WTC11 (cell line): ENCODE measurements around the gene PCDH9. TPM values are rescaled to one million over a fixed set of nuclear protein-coding genes. Genes with fewer than 3 reads are reported as not detected.

Experiments
- ATAC-seq: fragments of 200-7000 bp; cut with Tn5 transposase; 2 replicates; pipeline ENCODE4 v1.10.0; 2021; ENCODE audit warnings: mild to moderate bottlenecking, moderate library complexity
- CTCF ChIA-PET: fragments of 300-600 bp; sonication (Branson Sonifier 250); formaldehyde crosslinking; loops from one replicate; lab custom pipeline; 2021; ENCODE audit warnings: antibody characterized with exemption; lab: Charles Lee
- POLR2A ChIA-PET: fragments of 350-600 bp; sonication (Branson Sonifier 250); formaldehyde crosslinking; loops from one replicate; lab custom pipeline; 2021; ENCODE audit warnings: antibody characterized with exemption; lab: Charles Lee
- DNase-seq: peaks from one replicate; pipeline ENCODE4 v3.0.0; 2021; ENCODE audit warnings: low spot score
- H3K27ac Mint-ChIP-seq: 2 replicates; pipeline ENCODE4 v1.8.0; 2021; ENCODE audit warnings: mixed read lengths
- H3K27me3 Mint-ChIP-seq: 2 replicates; pipeline ENCODE4 v1.8.0; 2021; ENCODE audit warnings: low read depth, mild to moderate bottlenecking, moderate library complexity, mixed read lengths
- H3K36me3 Mint-ChIP-seq: 2 replicates; pipeline ENCODE4 v1.8.0; 2021; ENCODE audit warnings: mixed read lengths
- H3K4me1 Mint-ChIP-seq: 2 replicates; pipeline ENCODE4 v1.8.0; 2022; ENCODE audit warnings: mixed read lengths
- H3K4me3 Mint-ChIP-seq: 2 replicates; pipeline ENCODE4 v1.8.0; 2021; ENCODE audit warnings: mild to moderate bottlenecking, moderate library complexity, mixed read lengths
- H3K9me3 Mint-ChIP-seq: 2 replicates; pipeline ENCODE4 v1.8.0; 2021; ENCODE audit warnings: mixed read lengths
- AR ChIP-seq: fragments of 250-450 bp; sonication (Bioruptor Pico); IDR thresholded peaks from 2 replicates; pipeline ENCODE4 v1.9.0; 2021; ENCODE audit warnings: mild to moderate bottlenecking
- ARID4B ChIP-seq: sonication (generic); formaldehyde crosslinking; IDR thresholded peaks from 2 replicates; pipeline ENCODE4 v1.8.0; 2023; ENCODE audit warnings: missing genetic modification reagents, mild to moderate bottlenecking, borderline replicate concordance
- ELF4 ChIP-seq: sonication (generic); formaldehyde crosslinking; IDR thresholded peaks from 2 replicates; pipeline ENCODE4 v1.8.1; 2022; ENCODE audit warnings: low read depth, mild to moderate bottlenecking, moderate library complexity, missing genetic modification reagents
- ESRRA ChIP-seq: sonication (generic); formaldehyde crosslinking; IDR thresholded peaks from 2 replicates; pipeline ENCODE4 v1.8.1; 2022; ENCODE audit warnings: mild to moderate bottlenecking, missing genetic modification reagents, borderline replicate concordance
- FOXP4 ChIP-seq: sonication (generic); formaldehyde crosslinking; IDR thresholded peaks from 2 replicates; pipeline ENCODE4 v1.8.0; 2022; ENCODE audit warnings: mild to moderate bottlenecking, missing genetic modification reagents
- GRHL2 ChIP-seq: fragments of 250-450 bp; sonication (Bioruptor Pico); IDR thresholded peaks from 2 replicates; pipeline ENCODE4 v1.8.0; 2022; ENCODE audit warnings: mild to moderate bottlenecking, moderate library complexity; ENCODE audit not compliant: insufficient replicate concordance, severe bottlenecking
- HMGA2 ChIP-seq: fragments of 250-450 bp; sonication (Bioruptor Pico); IDR thresholded peaks from 2 replicates; pipeline ENCODE4 v1.4.0; 2021; ENCODE audit warnings: mild to moderate bottlenecking, moderate library complexity
- MXD4 ChIP-seq: fragments of 250-450 bp; sonication (Bioruptor Pico); IDR thresholded peaks from 2 replicates; pipeline ENCODE4 v1.8.0; 2021; ENCODE audit warnings: mild to moderate bottlenecking, moderate library complexity, borderline replicate concordance
- NFATC4 ChIP-seq: fragments of 250-450 bp; sonication (Bioruptor Pico); IDR thresholded peaks from 2 replicates; pipeline ENCODE4 v1.9.0; 2021; ENCODE audit warnings: mild to moderate bottlenecking
- NFYB ChIP-seq: sonication (generic); formaldehyde crosslinking; conservative IDR thresholded peaks from 2 replicates; pipeline ENCODE4 v1.8.0; 2022; ENCODE audit warnings: low read depth, missing genetic modification reagents
- OVOL2 ChIP-seq: fragments of 250-450 bp; sonication (Bioruptor Pico); IDR thresholded peaks from 2 replicates; pipeline ENCODE4 v1.9.0; 2021; ENCODE audit warnings: mild to moderate bottlenecking, borderline replicate concordance
- PREB ChIP-seq: sonication (generic); formaldehyde crosslinking; IDR thresholded peaks from 2 replicates; pipeline ENCODE4 v1.8.1; 2022; ENCODE audit warnings: mild to moderate bottlenecking, missing genetic modification reagents, moderate library complexity, borderline replicate concordance
- RELA ChIP-seq: sonication (generic); formaldehyde crosslinking; IDR thresholded peaks from 2 replicates; pipeline ENCODE4 v1.8.1; 2022; ENCODE audit warnings: missing genetic modification reagents, mild to moderate bottlenecking, borderline replicate concordance
- RORB ChIP-seq: fragments of 250-450 bp; sonication (Bioruptor Pico); IDR thresholded peaks from 2 replicates; pipeline ENCODE4 v1.9.0; 2021; ENCODE audit warnings: mild to moderate bottlenecking
- SP1 ChIP-seq: sonication (generic); formaldehyde crosslinking; conservative IDR thresholded peaks from 2 replicates; pipeline ENCODE4 v1.8.1; 2022; ENCODE audit warnings: missing genetic modification reagents
- ZNF232 ChIP-seq: sonication (generic); formaldehyde crosslinking; IDR thresholded peaks from 2 replicates; pipeline ENCODE4 v1.8.0; 2022; ENCODE audit warnings: mild to moderate bottlenecking, missing genetic modification reagents
- ZNF425 ChIP-seq: fragments of 250-450 bp; sonication (Bioruptor Pico); conservative IDR thresholded peaks from 2 replicates; pipeline ENCODE4 v1.9.0; 2021; ENCODE audit warnings: mild to moderate bottlenecking
- total RNA-seq: library from RNA; stranded (reverse); gene quantifications from 3 replicates; pipeline ENCODE4 v1.2.3, GENCODE V29; 2021

PCDH9 gene
- total RNA-seq, 1 experiment from 2014 or later: 0.48 TPM

- Mint-ChIP-seq H3K36me3 (no peaks in the 10 kb centered on the region), H3K27me3 (no peaks in the 10 kb centered on the region), H3K4me3 (no peak overlapping the region), H3K4me1 (peaks cover 8% of the 10 kb centered on the region), H3K27ac (no peak overlapping the region), H3K9me3 (no peaks in the 10 kb centered on the region)
- CTCF ChIA-PET: no interaction called here
- ATAC-seq (no peak), DNase-seq (no peak)
- POLR2A ChIA-PET: interaction anchor here (1.2 kb wide), 1 partner anchor 15 kb away, joined by 8 read pairs; no protein-coding TSS in a partner anchor
- TF ChIP-seq AR (CRISPR knock-in tag) (no peak), ESRRA (CRISPR knock-in tag) (no peak), NFATC4 (no peak), PREB (CRISPR knock-in tag) (no peak), RELA (no peak), HMGA2 (CRISPR knock-in tag) (no peak), ZNF425 (no peak), ZNF232 (CRISPR knock-in tag) (no peak), ELF4 (CRISPR knock-in tag) (no peak), OVOL2 (CRISPR knock-in tag) (no peak), SP1 (CRISPR knock-in tag) (no peak), GRHL2 (CRISPR knock-in tag) (no peak), NFYB (CRISPR knock-in tag) (no peak), FOXP4 (CRISPR knock-in tag) (no peak), ARID4B (CRISPR knock-in tag) (no peak), MXD4 (no peak), RORB (CRISPR knock-in tag) (no peak)
Observed at GRCh38 chr13:66888698-66889097, 341.4 kb downstream of the PCDH9 start.
